ENCODE data around the gene ABCB8. TPM values are rescaled to one million over a fixed set of nuclear protein-coding genes. Genes with fewer than 3 reads are reported as not detected.

The ABCB8 gene
- total and polyA plus RNA-seq, 2 donors (not counting 3 experiments of a cell fraction or from before 2014, with no cell fraction given), result 38.0 to 46.3 TPM

DNA sequence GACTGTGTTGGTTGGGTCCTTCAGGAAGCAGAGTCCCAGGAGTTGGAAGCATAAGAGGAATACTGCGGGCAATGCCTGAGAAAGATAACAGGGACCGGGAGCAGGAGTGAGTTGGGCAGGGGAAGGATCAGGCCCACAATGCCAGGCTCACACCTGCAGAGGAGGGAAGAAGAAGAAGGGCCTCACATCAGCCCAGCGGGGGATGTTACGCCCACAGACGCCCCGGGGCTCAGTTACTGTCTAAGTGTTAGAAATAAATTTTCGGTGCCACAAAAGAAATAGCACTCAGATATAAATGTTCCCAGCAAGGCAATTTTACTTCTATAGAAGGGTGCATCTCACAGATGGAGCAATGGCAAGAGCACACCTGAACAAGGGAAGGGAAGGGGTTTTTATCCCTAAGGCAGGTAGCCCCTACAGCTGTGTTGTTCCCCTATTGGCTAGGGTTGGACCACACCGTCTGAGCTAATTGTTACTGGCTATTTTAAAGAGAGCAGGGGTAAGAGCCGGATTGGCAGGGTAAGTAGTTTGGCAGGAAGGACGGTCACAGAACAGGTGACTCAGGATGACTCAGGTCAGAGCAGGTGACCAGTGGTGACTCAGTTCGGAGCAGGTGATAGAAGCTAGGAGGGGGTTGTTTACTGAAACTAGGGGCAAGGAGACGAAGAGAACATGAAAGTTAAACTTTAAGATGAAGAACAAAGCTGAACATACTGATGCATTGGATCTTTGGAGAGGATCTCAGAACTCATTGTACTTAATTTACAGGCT lies 37.6 kb upstream of the ABCB8 start, which contains the start of gene NOS3:
Gene NOS3, plus strand, starts transcription at position 602 of the 771 bp plus-strand sequence. CDS start 2,787 bp downstream, outside the sequence.
- dilution Hi-C loops (cut with MboI; ENCODE audit: extremely low pct_ligation_motif_present, low sequenced_read_pairs), result no loop called here
- POLR2A ChIA-PET, result no interaction called here

DNA sequence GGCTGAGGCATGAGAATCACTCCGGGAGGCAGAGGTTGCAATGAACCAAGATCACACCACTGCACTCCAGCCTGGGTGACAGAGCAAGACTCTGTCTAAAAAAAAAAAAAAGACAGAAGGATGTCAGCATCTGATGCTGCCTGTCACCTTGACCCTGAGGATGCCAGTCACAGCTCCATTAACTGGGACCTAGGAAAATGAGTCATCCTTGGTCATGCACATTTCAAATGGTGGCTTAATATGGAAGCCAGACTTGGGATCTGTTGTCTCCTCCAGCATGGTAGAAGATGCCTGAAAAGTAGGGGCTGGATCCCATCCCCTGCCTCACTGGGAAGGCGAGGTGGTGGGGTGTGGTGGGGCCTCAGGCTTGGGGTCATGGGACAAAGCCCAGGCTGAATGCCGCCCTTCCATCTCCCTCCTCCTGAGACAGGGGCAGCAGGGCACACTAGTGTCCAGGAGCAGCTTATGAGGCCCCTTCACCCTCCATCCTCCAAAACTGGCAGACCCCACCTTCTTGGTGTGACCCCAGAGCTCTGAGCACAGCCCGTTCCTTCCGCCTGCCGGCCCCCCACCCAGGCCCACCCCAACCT lies 36.1 kb upstream of the ABCB8 start:
- intact Hi-C loops (cut with micrococcal nuclease), result loop anchor here (2.0 to 5.0 kb wide), 2 partner anchors 541 to 625 kb away; partner anchors contain the start of genes GIMAP8 and REPIN1

More for the DNA sequence above, 37.6 kb upstream of the ABCB8 start, which contains the start of gene NOS3:
- no peak within 1 kb of the TSS for H3K9ac ChIP-seq (replicated peaks; ENCODE audit: extremely low read depth, insufficient read depth, low read length)
- no peaks in the 10 kb centered on the region for H3K9me1 ChIP-seq (replicated peaks; ENCODE audit: control insufficient read depth, extremely low read depth, insufficient read depth, low read length)
- intact Hi-C loops (cut with micrococcal nuclease), result loop anchor here (5.0 kb wide), 1 partner anchor 623 kb away; the partner anchor contains the start of gene REPIN1
- H3K4me2 ChIP-seq (ENCODE audit: insufficient read depth, low read length), result no peak within 1 kb of the TSS
- BruUV-seq (replicated peaks), result no TSS peak
- no peak for TF ChIP-seq MYC (IDR thresholded peaks at IDR 0.05; ENCODE audit: low read depth, low read length)
- no peak within 1 kb of the TSS for H2AFZ ChIP-seq (ENCODE audit: low read depth, low read length)
- H3K27ac ChIP-seq (ENCODE audit: insufficient read depth, low read depth, low read length), result no peak within 1 kb of the TSS
- H3K4me1 ChIP-seq (ENCODE audit: control insufficient read depth, extremely low read depth, insufficient read depth, low read length), result peaks cover 38% of the 10 kb centered on the region
- H3K9me3 ChIP-seq (replicated peaks; ENCODE audit: control insufficient read depth, insufficient read depth, low read length), result peaks cover 2% of the 10 kb centered on the region
- peaks cover 7% of the 10 kb centered on the region for H3K79me2 ChIP-seq (ENCODE audit: control insufficient read depth, insufficient read depth, low read length)
- no peaks in the 10 kb centered on the region for H4K20me1 ChIP-seq (replicated peaks; ENCODE audit: control insufficient read depth, extremely low read depth, insufficient read depth, low read length)
- CTCF ChIA-PET, result interaction anchor here (0.8 to 3.3 kb wide), 3 partner anchors 21 to 28 kb away, joined by 3 to 25 read pairs (median 4); no protein-coding TSS in a partner anchor
- H3K36me3 ChIP-seq (ENCODE audit: control insufficient read depth in 2 of 2, extremely low read depth in 1 of 2, insufficient read depth in 2 of 2, low read length in 2 of 2), result no peaks in the 10 kb centered on the region
- no peak for DNase-seq (ENCODE audit: low read depth, low spot score)
- FAIRE-seq, result no peak
- no peak within 1 kb of the TSS for H3K4me3 ChIP-seq (replicated peaks in 1 of 3; ENCODE audit: insufficient read depth in 1 of 3, low read depth in 1 of 3, low read length in 3 of 3)
- H3K27me3 ChIP-seq (ENCODE audit: control insufficient read depth in 2 of 2, insufficient read depth in 2 of 2, low read length in 2 of 2), result no peaks in the 10 kb centered on the region

More for the DNA sequence above, 36.1 kb upstream of the ABCB8 start:
- no peak overlapping the region for H3K4me3 ChIP-seq (replicated peaks in 1 of 3; ENCODE audit: insufficient read depth in 1 of 3, low read depth in 1 of 3, low read length in 3 of 3)
- peaks cover 2% of the 10 kb centered on the region for H3K9me3 ChIP-seq (replicated peaks; ENCODE audit: control insufficient read depth, insufficient read depth, low read length)
- H3K27me3 ChIP-seq (ENCODE audit: control insufficient read depth in 2 of 2, insufficient read depth in 2 of 2, low read length in 2 of 2), result no peaks in the 10 kb centered on the region
- TF ChIP-seq POLR2AphosphoS5 (IDR thresholded peaks at IDR 0.05; ENCODE audit: insufficient read depth, low read depth, low read length) (no peak), JUN (IDR thresholded peaks at IDR 0.05; ENCODE audit: borderline replicate concordance, insufficient read depth, insufficient read length, low read depth) (peak; percentile 33)
- H3K4me1 ChIP-seq (ENCODE audit: control insufficient read depth, extremely low read depth, insufficient read depth, low read length), result peaks cover 41% of the 10 kb centered on the region
- no peak overlapping the region for H3K4me2 ChIP-seq (ENCODE audit: insufficient read depth, low read length)
- peaks cover 0 to under 1% of the 10 kb centered on the region in 2 experiments for H3K36me3 ChIP-seq (ENCODE audit: control insufficient read depth in 2 of 2, extremely low read depth in 1 of 2, insufficient read depth in 2 of 2, low read length in 2 of 2)
- H3K9ac ChIP-seq (replicated peaks; ENCODE audit: extremely low read depth, insufficient read depth, low read length), result no peak overlapping the region
- BruUV-seq (replicated peaks), result no TSS peak
- DNase-seq (ENCODE audit: low read depth, low spot score) (no peak), FAIRE-seq (peak; percentile 44)
- H3K9me1 ChIP-seq (replicated peaks; ENCODE audit: control insufficient read depth, extremely low read depth, insufficient read depth, low read length), result no peaks in the 10 kb centered on the region
- CTCF ChIA-PET, result interaction anchor here (0.6 to 4.0 kb wide), 7 partner anchors 8 to 123 kb away, joined by 4 to 68 read pairs (median 5); partner anchors contain the start of gene ABCB8
- no peak overlapping the region for H3K27ac ChIP-seq (ENCODE audit: insufficient read depth, low read depth, low read length)
- peak overlapping the region; percentile 39 for H2AFZ ChIP-seq (ENCODE audit: low read depth, low read length)
- dilution Hi-C loops (cut with MboI; ENCODE audit: extremely low pct_ligation_motif_present, low sequenced_read_pairs), result no loop called here
- H4K20me1 ChIP-seq (replicated peaks; ENCODE audit: control insufficient read depth, extremely low read depth, insufficient read depth, low read length), result no peaks in the 10 kb centered on the region
- POLR2A ChIA-PET, result interaction anchor here (0.6 to 0.7 kb wide), 2 partner anchors 16 to 554 kb away, joined by 3 to 7 read pairs; no protein-coding TSS in a partner anchor
- H3K79me2 ChIP-seq (ENCODE audit: control insufficient read depth, insufficient read depth, low read length), result peaks cover 7% of the 10 kb centered on the region

All from endothelial cell of umbilical vein (primary cell).